Suppressor macrophage treated with lipopolysaccharide for 4 hours (primary cell): ENCODE results near the gene PGAM2.

ENCODE experiments used
- DNase-seq: peaks from one replicate; pipeline ENCODE4 v3.0.0-alpha.2; 2020

Gene PGAM2

GRCh38 chr7:44063894-44064651 lies 1.3 kb downstream of the PGAM2 start:
- no peak for DNase-seq

- no peak for DNase-seq
Observed at GRCh38 chr7:44063547-44063893, 1.8 kb downstream of the PGAM2 start.

GRCh38 chr7:44062903-44063295 lies 2.5 kb downstream of the PGAM2 start:
- DNase-seq = no peak

- DNase-seq = no peak
Observed at GRCh38 chr7:44062180-44062902, 3.0 kb downstream of the PGAM2 start.

GRCh38 chr7:44061645-44062179 lies 3.7 kb downstream of the PGAM2 start:
- no peak for DNase-seq

GRCh38 chr7:44060948-44061644 lies 4.3 kb downstream of the PGAM2 start:
- DNase-seq = no peak

GRCh38 chr7:44060091-44060947 lies 5.0 kb downstream of the PGAM2 start:
- no peak for DNase-seq

GRCh38 chr7:44059219-44060090 lies 5.9 kb downstream of the PGAM2 start:
- DNase-seq = no peak

GRCh38 chr7:44058759-44059218 lies 6.6 kb downstream of the PGAM2 start:
- no peak for DNase-seq

GRCh38 chr7:44057849-44058758 lies 7.3 kb downstream of the PGAM2 start:
- DNase-seq = no peak

GRCh38 chr7:44057181-44057848 lies 8.1 kb downstream of the PGAM2 start:
- no peak for DNase-seq

GRCh38 chr7:44056681-44057080 lies 8.7 kb downstream of the PGAM2 start:
- no peak for DNase-seq

GRCh38 chr7:44052771-44053365 lies 12.5 kb downstream of the PGAM2 start:
- no peak for DNase-seq

- no peak for DNase-seq
Observed at GRCh38 chr7:44051611-44052220, 13.7 kb downstream of the PGAM2 start.

GRCh38 chr7:44050915-44051560 lies 14.3 kb downstream of the PGAM2 start:
- DNase-seq = no peak

GRCh38 chr7:44050121-44050914 lies 15.0 kb downstream of the PGAM2 start:
- DNase-seq = no peak

- DNase-seq = no peak
Observed at GRCh38 chr7:44048031-44048795, 17.2 kb downstream of the PGAM2 start.
